GM19193 (cell line): ENCODE results near the gene PPP6C.

Experiments
- POLR2A ChIP-seq: IDR thresholded peaks from 4 replicates; pipeline ENCODE4 v1.6.1; 2011; ENCODE audit not compliant: insufficient read depth, insufficient read length; ENCODE audit errors: extremely low read depth

PPP6C gene

GRCh38 chr9:125189361-125190289 is at the start of gene PPP6C:
Gene PPP6C, minus strand, starts transcription at chr9:125189803. Its CDS starts 85 bp downstream, at chr9:125189718.
- TF ChIP-seq POLR2A, result peak; percentile 86

- no peak for TF ChIP-seq POLR2A
These were observed 49.4 kb upstream of the PPP6C start for GRCh38 chr9:125238915-125239446.

GRCh38 chr9:125238127-125238914 is 48.7 kb upstream of the PPP6C start:
- TF ChIP-seq POLR2A, result no peak

GRCh38 chr9:125235804-125236519 is 46.4 kb upstream of the PPP6C start:
- TF ChIP-seq POLR2A, result no peak

GRCh38 chr9:125233678-125234077 is 44.1 kb upstream of the PPP6C start:
- no peak for TF ChIP-seq POLR2A

GRCh38 chr9:125227761-125228160 is 38.2 kb upstream of the PPP6C start:
- TF ChIP-seq POLR2A, result no peak

GRCh38 chr9:125218621-125219020 is 29.0 kb upstream of the PPP6C start:
- no peak for TF ChIP-seq POLR2A

- no peak for TF ChIP-seq POLR2A
These were observed 24.6 kb upstream of the PPP6C start for GRCh38 chr9:125214186-125214585.

GRCh38 chr9:125204477-125204876 is 14.9 kb upstream of the PPP6C start:
- TF ChIP-seq POLR2A, result no peak

- TF ChIP-seq POLR2A, result no peak
These were observed 13.4 kb upstream of the PPP6C start for GRCh38 chr9:125202846-125203618.

GRCh38 chr9:125200216-125201047 is 10.8 kb upstream of the PPP6C start, which contains the start of gene RABEPK:
Gene RABEPK, plus strand, starts transcription at chr9:125200542. Its CDS starts 2,472 bp downstream, at chr9:125203014.
- TF ChIP-seq POLR2A, result peak; percentile 92

GRCh38 chr9:125190361-125190801 is 778 bp upstream of the PPP6C start:
- no peak for TF ChIP-seq POLR2A

- no peak for TF ChIP-seq POLR2A
These were observed 617 bp downstream of the PPP6C start for GRCh38 chr9:125189011-125189360.
